Stimulated activated naive B cell treated with anti-CD40 and anti-IgM and Interleukin-4, amounts not matched to agents 10 μg/mL and 1 μg/mL and 100 μg/mL, for 72 hours (primary cell): Measurements from ENCODE around the gene KCNK4.

Experiments used
- ATAC-seq, 2 donors: fragments of 150-1000 bp; cut with Tn5 transposase; replicated peaks; 2 replicates each; pipeline ENCODE4 v1.10.0; 2021; ENCODE audit warnings: moderate library complexity in 1 of 2
- DNase-seq: peaks from one replicate; pipeline ENCODE4 v3.0.0; 2021
- H3K27ac Mint-ChIP-seq: one replicate; pipeline ENCODE4 v1.8.0; 2022; ENCODE audit warnings: mild to moderate bottlenecking, mixed read lengths
- H3K27me3 Mint-ChIP-seq, 2 donors: one replicate each; pipeline ENCODE4 v1.8.0; 2022; ENCODE audit warnings: mixed read lengths in 2 of 2
- H3K36me3 Mint-ChIP-seq, 2 donors: one replicate each; pipeline ENCODE4 v1.8.0; 2022; ENCODE audit warnings: mixed read lengths in 2 of 2, mild to moderate bottlenecking in 1 of 2
- H3K4me1 Mint-ChIP-seq, 2 donors: one replicate each; pipeline ENCODE4 v1.8.0; 2022; ENCODE audit warnings: mixed read lengths in 2 of 2, mild to moderate bottlenecking in 1 of 2
- H3K4me3 Mint-ChIP-seq, 2 donors: one replicate each; pipeline ENCODE4 v1.8.0; 2022; ENCODE audit warnings: mild to moderate bottlenecking in 2 of 2, mixed read lengths in 2 of 2, moderate library complexity in 1 of 2
- H3K9me3 Mint-ChIP-seq, 2 donors: one replicate each; pipeline ENCODE4 v1.8.0; 2022; ENCODE audit warnings: mixed read lengths in 2 of 2, mild to moderate bottlenecking in 1 of 2

KCNK4 gene

GRCh38 chr11:64285885-64286800 lies 5.0 kb upstream of the KCNK4 start:
- Mint-ChIP-seq H3K4me3 (peak overlapping the region; percentile 92 to 93), H3K9me3 (no peaks in the 10 kb centered on the region), H3K27me3 (peaks cover 7 to 9% of the 10 kb centered on the region in 2 donors), H3K27ac (peak overlapping the region; percentile 91), H3K4me1 (peaks cover 27 to 50% of the 10 kb centered on the region in 2 donors), H3K36me3 (peaks cover 9 to 30% of the 10 kb centered on the region in 2 donors)
- ATAC-seq (no peak), DNase-seq (no peak)

GRCh38 chr11:64286801-64287159 lies 4.3 kb upstream of the KCNK4 start:
- DNase-seq = no peak
- Mint-ChIP-seq H3K27ac (peak overlapping the region; percentile 91), H3K36me3 (peaks cover 5 to 23% of the 10 kb centered on the region in 2 donors), H3K4me3 (peak overlapping the region; percentile 90 to 93), H3K4me1 (peaks cover 27 to 44% of the 10 kb centered on the region in 2 donors), H3K27me3 (peaks cover 8 to 9% of the 10 kb centered on the region in 2 donors), H3K9me3 (no peaks in the 10 kb centered on the region)
- ATAC-seq = no peak

GRCh38 chr11:64287676-64288352 lies 3.3 kb upstream of the KCNK4 start:
- no peaks in the 10 kb centered on the region for H3K9me3 Mint-ChIP-seq
- H3K36me3 Mint-ChIP-seq = peaks cover 4 to 17% of the 10 kb centered on the region in 2 donors
- peaks cover 27 to 47% of the 10 kb centered on the region in 2 donors for H3K4me1 Mint-ChIP-seq
- peak overlapping the region in 1 of 2 donors; percentile 52 for H3K4me3 Mint-ChIP-seq
- peak overlapping the region; percentile 56 for H3K27ac Mint-ChIP-seq
- peaks cover 13 to 14% of the 10 kb centered on the region in 2 donors for H3K27me3 Mint-ChIP-seq
- ATAC-seq (no peak), DNase-seq (no peak)

- ATAC-seq (no peak), DNase-seq (no peak)
- Mint-ChIP-seq H3K36me3 (peaks cover 3 to 15% of the 10 kb centered on the region in 2 donors), H3K4me3 (no peak overlapping the region), H3K9me3 (no peaks in the 10 kb centered on the region), H3K27me3 (peaks cover 17 to 19% of the 10 kb centered on the region in 2 donors), H3K27ac (no peak overlapping the region), H3K4me1 (peaks cover 23 to 46% of the 10 kb centered on the region in 2 donors)
These were observed 2.8 kb upstream of the KCNK4 start for GRCh38 chr11:64288353-64288750.

- Mint-ChIP-seq H3K4me3 (no peak overlapping the region), H3K27ac (no peak overlapping the region), H3K4me1 (peaks cover 20 to 38% of the 10 kb centered on the region in 2 donors), H3K36me3 (peaks cover 3 to 15% of the 10 kb centered on the region in 2 donors), H3K9me3 (no peaks in the 10 kb centered on the region), H3K27me3 (peaks cover 21 to 24% of the 10 kb centered on the region in 2 donors)
- ATAC-seq (no peak), DNase-seq (no peak)
These were observed 2.0 kb upstream of the KCNK4 start for GRCh38 chr11:64289002-64289564.

- Mint-ChIP-seq H3K36me3 (peaks cover 3 to 15% of the 10 kb centered on the region in 2 donors), H3K9me3 (no peaks in the 10 kb centered on the region), H3K4me1 (peaks cover 18 to 35% of the 10 kb centered on the region in 2 donors), H3K4me3 (peak overlapping the region; percentile 53 to 66), H3K27ac (peak overlapping the region; percentile 62), H3K27me3 (peaks cover 31 to 40% of the 10 kb centered on the region in 2 donors)
- DNase-seq = no peak
- no peak for ATAC-seq
These were observed 495 bp upstream of the KCNK4 start for GRCh38 chr11:64290352-64291261.

- no peak for DNase-seq
- Mint-ChIP-seq H3K27me3 (peaks cover 40 to 47% of the 10 kb centered on the region in 2 donors), H3K9me3 (no peaks in the 10 kb centered on the region), H3K27ac (no peak overlapping the region), H3K36me3 (peaks cover 3 to 15% of the 10 kb centered on the region in 2 donors), H3K4me1 (peaks cover 10 to 26% of the 10 kb centered on the region in 2 donors), H3K4me3 (peak overlapping the region; percentile 79 to 81)
- peak; percentile 52 to 66 for ATAC-seq
These were observed 804 bp downstream of the KCNK4 start for GRCh38 chr11:64291752-64292459.

- Mint-ChIP-seq H3K36me3 (peaks cover 3 to 15% of the 10 kb centered on the region in 2 donors), H3K4me1 (peaks cover 12 to 27% of the 10 kb centered on the region in 2 donors), H3K27ac (no peak overlapping the region), H3K4me3 (peak overlapping the region; percentile 79 to 81), H3K9me3 (no peaks in the 10 kb centered on the region), H3K27me3 (peaks cover 48 to 54% of the 10 kb centered on the region in 2 donors)
- DNase-seq = no peak
- peak in 1 of 2 donors; percentile 39 for ATAC-seq
These were observed 1.6 kb downstream of the KCNK4 start for GRCh38 chr11:64292460-64293254.

GRCh38 chr11:64294774-64295173 lies 3.7 kb downstream of the KCNK4 start:
- Mint-ChIP-seq H3K4me3 (no peak overlapping the region), H3K27me3 (peaks cover 61 to 76% of the 10 kb centered on the region in 2 donors), H3K9me3 (no peaks in the 10 kb centered on the region), H3K27ac (no peak overlapping the region), H3K4me1 (peaks cover 15 to 35% of the 10 kb centered on the region in 2 donors), H3K36me3 (peaks cover 0 to 4% of the 10 kb centered on the region in 2 donors)
- ATAC-seq (no peak), DNase-seq (no peak)

- no peak for ATAC-seq
- no peak overlapping the region for H3K4me3 Mint-ChIP-seq
- peaks cover 19 to 42% of the 10 kb centered on the region in 2 donors for H3K4me1 Mint-ChIP-seq
These were observed 4.7 kb downstream of the KCNK4 start for GRCh38 chr11:64295760-64296159.

GRCh38 chr11:64296236-64296635 lies 5.1 kb downstream of the KCNK4 start:
- H3K4me3 Mint-ChIP-seq = no peak overlapping the region
- H3K4me1 Mint-ChIP-seq = peaks cover 20 to 41% of the 10 kb centered on the region in 2 donors
- H3K27me3 Mint-ChIP-seq = peaks cover 64 to 81% of the 10 kb centered on the region in 2 donors
- no peak for ATAC-seq
- H3K36me3 Mint-ChIP-seq = no peaks in the 10 kb centered on the region
- DNase-seq = no peak
- H3K9me3 Mint-ChIP-seq = no peaks in the 10 kb centered on the region
- H3K27ac Mint-ChIP-seq = no peak overlapping the region

More at GRCh38 chr11:64295760-64296159, 4.7 kb downstream of the KCNK4 start:
- Mint-ChIP-seq H3K27ac (no peak overlapping the region), H3K9me3 (no peaks in the 10 kb centered on the region), H3K36me3 (no peaks in the 10 kb centered on the region), H3K27me3 (peaks cover 65 to 82% of the 10 kb centered on the region in 2 donors)
- no peak for DNase-seq
